OCI-LY1 (cell line): ENCODE measurements around the gene CNGA2.

Source experiments
- H2AFZ ChIP-seq: fragments of 200-600 bp; sonication (generic), shearing (Covaris generic); 2 replicates; pipeline ENCODE4 v1.6.0; 2014; ENCODE audit warnings: antibody characterized with exemption, mild to moderate bottlenecking, low read length
- H3F3A ChIP-seq: fragments of 200-600 bp; sonication (generic), shearing (Covaris generic); 2 replicates; pipeline ENCODE4 v1.6.0; 2014; ENCODE audit warnings: mild to moderate bottlenecking, antibody characterized with exemption, low read length, moderate library complexity; ENCODE audit not compliant: insufficient read depth
- H3K27ac ChIP-seq: fragments of 200-600 bp; sonication (generic); 2 replicates; pipeline ENCODE4 v1.5.1; 2014; ENCODE audit warnings: low read length, mixed run types, mild to moderate bottlenecking, low read depth; ENCODE audit not compliant: poor library complexity, severe bottlenecking
- H3K27me3 ChIP-seq: fragments of 200-600 bp; sonication (generic); 2 replicates; pipeline ENCODE4 v1.6.0; 2014; ENCODE audit warnings: antibody characterized with exemption, mild to moderate bottlenecking, low read length, moderate library complexity; ENCODE audit not compliant: insufficient read depth
- H3K36me3 ChIP-seq: fragments of 200-600 bp; sonication (generic); 2 replicates; pipeline ENCODE4 v1.6.1; 2014; ENCODE audit warnings: mild to moderate bottlenecking, antibody characterized with exemption, low read length, moderate library complexity, mixed read lengths; ENCODE audit not compliant: insufficient read depth
- H3K4me1 ChIP-seq: fragments of 200-600 bp; sonication (generic); 2 replicates; pipeline ENCODE4 v1.5.1; 2014; ENCODE audit warnings: mild to moderate bottlenecking, low read length, moderate library complexity; ENCODE audit not compliant: insufficient read depth, severe bottlenecking
- H3K4me2 ChIP-seq: fragments of 200-600 bp; sonication (generic), shearing (Covaris generic); 2 replicates; pipeline ENCODE4 v1.6.1; 2014; ENCODE audit warnings: low read length
- H3K4me3 ChIP-seq: fragments of 200-600 bp; sonication (generic); 2 replicates; pipeline ENCODE4 v1.5.1; 2014; ENCODE audit warnings: low read length, low read depth, mild to moderate bottlenecking, mixed read lengths; ENCODE audit not compliant: poor library complexity, severe bottlenecking
- H3K79me2 ChIP-seq: fragments of 200-600 bp; shearing (Covaris generic); 2 replicates; pipeline ENCODE4 v1.6.1; 2016; ENCODE audit warnings: mixed run types, low read length, mixed read lengths; ENCODE audit not compliant: insufficient read depth
- H3K9ac ChIP-seq: fragments of 200-600 bp; sonication (generic), shearing (Covaris generic); 2 replicates; pipeline ENCODE4 v1.6.1; 2014; ENCODE audit warnings: mild to moderate bottlenecking, low read length, mixed read lengths
- H3K9me2 ChIP-seq: fragments of 200-600 bp; sonication (generic), shearing (Covaris generic); 2 replicates; pipeline ENCODE4 v1.6.1; 2014; ENCODE audit warnings: low read depth, mild to moderate bottlenecking, low read length, mixed read lengths
- H3K9me3 ChIP-seq: fragments of 200-600 bp; shearing (Covaris generic); 2 replicates; pipeline ENCODE4 v1.6.1; 2014; ENCODE audit warnings: low read length, mixed read lengths
- H4K20me1 ChIP-seq: fragments of 200-600 bp; sonication (generic), shearing (Covaris generic); 2 replicates; pipeline ENCODE4 v1.6.0; 2016; ENCODE audit warnings: mild to moderate bottlenecking, low read length; ENCODE audit not compliant: insufficient read depth
- EZH2 ChIP-seq: fragments of 200-600 bp; sonication (generic), shearing (Covaris generic); IDR thresholded peaks from 2 replicates; pipeline ENCODE4 v1.8.0; 2017; ENCODE audit warnings: borderline replicate concordance, mixed run types, mild to moderate bottlenecking, antibody characterized with exemption, low read length, moderate library complexity, mixed read lengths
- TF ChIP-seq, protein P1 (sequence below): fragments of 200-600 bp; sonication (generic), shearing (Covaris generic); IDR thresholded peaks from 2 replicates; pipeline ENCODE4 v1.5.1; 2017; ENCODE audit warnings: mild to moderate bottlenecking, antibody characterized with exemption, low read length, moderate library complexity, mixed read lengths

CNGA2 gene

GRCh38 chrX:151729056-151729725 lies 5.4 kb upstream of the CNGA2 start:
- Histone ChIP-seq H3K27me3 (no peaks in the 10 kb centered on the region), H3K9me2 (no peaks in the 10 kb centered on the region), H3K9ac (no peak overlapping the region), H3K4me1 (no peaks in the 10 kb centered on the region), H3K4me2 (no peak overlapping the region), H4K20me1 (no peaks in the 10 kb centered on the region), H3K36me3 (no peaks in the 10 kb centered on the region), H3K4me3 (no peak overlapping the region), H3K9me3 (no peaks in the 10 kb centered on the region), H3F3A (no peaks in the 10 kb centered on the region), H3K27ac (no peak overlapping the region), H2AFZ (no peak overlapping the region), H3K79me2 (no peaks in the 10 kb centered on the region)
- no peak for TF ChIP-seq EZH2
- TF ChIP-seq, protein P1, sequence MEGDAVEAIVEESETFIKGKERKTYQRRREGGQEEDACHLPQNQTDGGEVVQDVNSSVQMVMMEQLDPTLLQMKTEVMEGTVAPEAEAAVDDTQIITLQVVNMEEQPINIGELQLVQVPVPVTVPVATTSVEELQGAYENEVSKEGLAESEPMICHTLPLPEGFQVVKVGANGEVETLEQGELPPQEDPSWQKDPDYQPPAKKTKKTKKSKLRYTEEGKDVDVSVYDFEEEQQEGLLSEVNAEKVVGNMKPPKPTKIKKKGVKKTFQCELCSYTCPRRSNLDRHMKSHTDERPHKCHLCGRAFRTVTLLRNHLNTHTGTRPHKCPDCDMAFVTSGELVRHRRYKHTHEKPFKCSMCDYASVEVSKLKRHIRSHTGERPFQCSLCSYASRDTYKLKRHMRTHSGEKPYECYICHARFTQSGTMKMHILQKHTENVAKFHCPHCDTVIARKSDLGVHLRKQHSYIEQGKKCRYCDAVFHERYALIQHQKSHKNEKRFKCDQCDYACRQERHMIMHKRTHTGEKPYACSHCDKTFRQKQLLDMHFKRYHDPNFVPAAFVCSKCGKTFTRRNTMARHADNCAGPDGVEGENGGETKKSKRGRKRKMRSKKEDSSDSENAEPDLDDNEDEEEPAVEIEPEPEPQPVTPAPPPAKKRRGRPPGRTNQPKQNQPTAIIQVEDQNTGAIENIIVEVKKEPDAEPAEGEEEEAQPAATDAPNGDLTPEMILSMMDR = no peak

- H3K9ac ChIP-seq = no peak overlapping the region
- H3K4me2 ChIP-seq = no peak overlapping the region
- H3F3A ChIP-seq = no peaks in the 10 kb centered on the region
- no peak overlapping the region for H2AFZ ChIP-seq
- H4K20me1 ChIP-seq = no peaks in the 10 kb centered on the region
- no peak overlapping the region for H3K27ac ChIP-seq
- H3K4me1 ChIP-seq = no peaks in the 10 kb centered on the region
- H3K4me3 ChIP-seq = no peak overlapping the region
- no peaks in the 10 kb centered on the region for H3K36me3 ChIP-seq
- no peaks in the 10 kb centered on the region for H3K79me2 ChIP-seq
- H3K9me3 ChIP-seq = no peaks in the 10 kb centered on the region
- no peak for TF ChIP-seq EZH2
- TF ChIP-seq, protein P1 = no peak
- H3K9me2 ChIP-seq = no peaks in the 10 kb centered on the region
- no peaks in the 10 kb centered on the region for H3K27me3 ChIP-seq
Measured at GRCh38 chrX:151735219-151735618, 673 bp downstream of the CNGA2 start.

- no peak overlapping the region for H3K4me3 ChIP-seq
- H3K4me1 ChIP-seq = no peaks in the 10 kb centered on the region
- H3K9me3 ChIP-seq = no peaks in the 10 kb centered on the region
- H3K9me2 ChIP-seq = no peaks in the 10 kb centered on the region
- no peak overlapping the region for H2AFZ ChIP-seq
- H3K79me2 ChIP-seq = no peaks in the 10 kb centered on the region
- H4K20me1 ChIP-seq = no peaks in the 10 kb centered on the region
- H3K9ac ChIP-seq = no peak overlapping the region
- no peaks in the 10 kb centered on the region for H3K27me3 ChIP-seq
- no peak overlapping the region for H3K27ac ChIP-seq
- TF ChIP-seq, protein P1 = no peak
- TF ChIP-seq EZH2 = no peak
- H3K4me2 ChIP-seq = no peak overlapping the region
- no peaks in the 10 kb centered on the region for H3F3A ChIP-seq
- no peaks in the 10 kb centered on the region for H3K36me3 ChIP-seq
Measured at GRCh38 chrX:151736685-151737084, 2.1 kb downstream of the CNGA2 start.
